ENCODE data around the gene SLIT3. TPM values are rescaled to one million over a fixed set of nuclear protein-coding genes. Genes with fewer than 3 reads are reported as not detected.
"Not testable (repeated sequence)": the region's sequence is repeated elsewhere in the genome, so short reads cannot be mapped to it uniquely, and the experiment has no call there.

The SLIT3 gene
- total RNA-seq, 1 donor from 2014 or later = 0.75 TPM

DNA sequence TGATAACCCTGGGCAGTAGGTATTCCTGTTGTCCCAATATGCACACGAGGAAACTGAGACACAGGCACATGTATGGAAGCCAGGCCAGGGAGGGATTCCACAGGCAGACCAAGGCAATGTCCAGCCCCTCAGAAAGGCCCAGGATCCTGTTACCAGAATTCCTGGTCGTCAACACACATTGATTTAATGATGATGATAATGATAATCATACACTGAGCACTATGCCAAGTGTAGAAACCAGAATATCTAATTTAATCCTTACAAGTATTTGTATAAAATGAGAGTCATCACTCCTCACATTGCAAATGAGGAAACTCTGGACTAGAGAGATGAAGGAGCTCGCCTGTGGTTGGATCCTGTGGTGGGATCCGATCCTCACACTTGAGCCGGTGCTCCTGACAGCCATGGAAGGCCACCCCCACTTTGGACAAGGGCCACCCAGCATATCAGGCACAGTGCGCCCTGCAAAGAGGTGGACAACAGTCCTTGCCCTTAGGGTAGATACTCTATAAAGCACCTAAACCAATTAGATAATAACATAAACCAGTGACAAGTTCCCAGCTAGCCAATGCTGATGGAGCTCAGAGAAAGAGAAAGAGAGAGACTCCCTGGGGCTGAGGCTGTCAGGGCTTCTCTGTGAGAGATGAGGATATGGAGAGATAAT, 185.3 kb downstream of the SLIT3 start:
- no peak for ATAC-seq
- no peak for DNase-seq (ENCODE audit: low spot score)

DNA sequence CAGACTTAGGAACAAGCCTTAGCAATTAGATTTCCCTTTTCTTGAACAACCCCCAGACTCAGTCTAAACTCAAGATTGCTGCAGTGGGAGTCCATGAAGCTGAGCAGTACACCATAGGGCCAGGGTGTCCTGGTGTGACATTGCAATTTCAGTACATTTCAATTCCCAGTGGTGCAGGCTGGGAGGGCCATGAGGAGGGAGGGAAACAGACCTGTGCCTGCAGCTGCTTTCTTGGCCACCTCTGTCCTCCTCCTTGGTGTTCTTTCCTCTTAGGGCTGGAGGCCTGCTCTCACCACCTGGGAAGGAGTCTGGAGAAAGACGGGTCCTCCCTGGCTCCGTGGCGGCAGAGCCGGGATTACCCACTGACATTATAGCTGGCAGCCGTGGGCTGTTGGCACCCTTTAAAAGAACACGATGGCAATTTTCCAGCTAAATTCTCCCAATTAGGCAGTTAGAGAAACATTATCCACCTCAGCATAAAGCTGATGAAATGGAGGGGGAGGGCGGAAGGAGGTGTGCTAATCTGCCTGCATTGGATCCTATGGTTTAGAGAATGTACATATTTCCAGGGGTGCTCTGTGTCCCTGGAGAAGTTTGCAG, 186.4 kb downstream of the SLIT3 start:
- DNase-seq (ENCODE audit: low spot score) = no peak
- no peak for ATAC-seq

DNA sequence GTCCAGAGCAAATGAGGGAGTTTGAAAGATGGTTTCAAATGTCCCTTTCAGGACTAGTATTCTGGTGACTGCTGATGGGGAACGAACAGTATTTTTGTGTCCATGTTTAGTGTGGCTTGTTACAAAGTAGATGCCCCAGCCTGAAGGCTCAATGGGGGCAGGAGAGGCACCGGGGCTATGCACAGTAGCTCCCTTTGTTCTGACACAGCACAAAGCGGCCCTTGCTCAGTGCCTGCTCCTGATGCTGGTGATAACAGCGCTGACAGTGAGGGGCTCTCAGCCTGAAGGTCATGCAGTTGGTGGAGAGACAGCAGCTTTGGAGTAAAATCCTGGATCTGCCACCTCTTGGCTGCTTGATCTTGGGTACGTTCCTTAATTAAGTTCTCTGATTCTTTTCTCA, 188.9 kb downstream of the SLIT3 start:
- ATAC-seq (no peak), DNase-seq (ENCODE audit: low spot score) (no peak)

DNA sequence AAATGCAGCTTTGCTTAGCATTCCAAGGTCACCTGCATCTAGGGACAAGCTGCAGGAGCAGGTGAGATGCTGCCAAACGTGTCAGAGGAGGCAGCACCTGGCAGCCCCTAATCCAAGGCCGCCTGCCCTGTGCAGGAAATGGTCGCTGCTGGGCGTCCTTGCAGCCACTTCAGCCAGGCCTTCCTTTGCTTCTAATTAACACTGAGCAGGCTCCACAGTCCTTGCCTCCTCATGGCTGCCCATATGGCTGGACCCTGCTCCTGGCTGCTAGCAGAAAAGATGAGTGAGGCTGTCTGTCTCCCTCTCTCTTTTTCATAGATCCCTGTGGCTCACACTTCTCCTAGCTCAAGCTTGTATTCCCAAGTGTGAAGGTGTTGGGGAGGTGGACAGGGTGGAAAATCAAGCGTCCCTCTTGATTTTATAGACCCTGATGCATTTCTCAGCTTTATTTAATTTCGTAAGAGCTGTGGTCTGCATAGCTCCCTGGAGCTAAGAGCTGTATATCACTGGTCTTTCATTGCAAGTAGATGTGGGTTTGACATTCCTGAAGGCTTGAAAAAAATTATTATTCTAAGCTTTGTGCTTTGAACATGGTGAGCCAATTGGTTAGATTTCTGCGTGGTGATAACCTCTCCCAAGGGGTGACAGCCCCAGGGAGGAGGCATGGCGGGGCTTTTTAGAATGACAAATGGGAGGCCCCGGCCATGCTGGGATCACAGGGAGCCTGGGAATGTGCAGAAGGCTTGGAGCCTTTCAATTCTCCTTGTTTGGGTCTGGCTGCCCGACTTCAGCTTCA, 193.8 kb downstream of the SLIT3 start:
- ATAC-seq = no peak
- no peak for DNase-seq (ENCODE audit: low spot score)

DNA sequence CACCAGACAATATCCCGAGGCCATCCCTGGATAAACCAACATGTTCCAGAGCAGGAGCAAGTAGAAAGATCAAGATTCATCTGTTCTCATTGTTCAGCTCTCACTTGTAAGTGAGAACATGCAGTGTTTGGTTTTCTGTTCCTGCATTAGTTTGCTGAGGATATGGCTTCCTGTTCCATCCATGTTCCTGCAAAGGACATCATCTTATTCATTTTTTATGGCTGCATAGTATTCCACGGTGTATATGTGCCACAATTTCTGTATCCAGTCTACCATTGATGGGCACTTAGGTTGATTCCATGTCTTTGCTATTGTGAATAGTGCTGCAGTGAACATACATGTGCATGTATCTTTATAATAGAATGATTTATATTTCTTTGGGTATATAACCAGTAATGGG, 195.4 kb downstream of the SLIT3 start:
- DNase-seq (ENCODE audit: low spot score); ATAC-seq: not testable (repeated sequence)

DNA sequence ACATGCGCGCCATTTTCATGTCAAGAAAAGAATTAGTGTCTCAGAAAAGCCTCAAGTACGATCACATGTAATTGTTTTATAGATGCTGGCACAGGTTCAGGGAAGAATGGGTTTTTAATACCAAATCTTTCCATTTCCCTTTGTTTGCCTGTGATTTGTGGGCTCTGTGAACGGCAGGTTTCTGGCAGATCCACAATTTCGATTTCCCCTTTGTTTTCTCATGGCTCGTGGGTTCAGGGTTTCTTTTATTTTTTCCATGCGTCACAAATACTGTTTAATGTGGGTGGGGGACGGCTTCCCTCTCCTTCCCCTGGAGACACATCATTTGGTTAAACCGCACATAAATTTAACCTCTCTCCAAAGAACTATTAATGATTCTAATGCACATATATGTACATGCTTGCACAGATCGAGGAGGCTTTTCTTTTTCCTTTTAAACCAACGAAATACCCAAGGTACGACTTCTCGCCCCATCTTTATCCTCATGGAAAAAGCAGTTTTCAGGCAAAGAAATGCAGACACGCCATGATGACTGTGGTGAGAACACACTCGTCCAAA, 195.9 kb downstream of the SLIT3 start:
- ATAC-seq (no peak), DNase-seq (ENCODE audit: low spot score) (no peak)

DNA sequence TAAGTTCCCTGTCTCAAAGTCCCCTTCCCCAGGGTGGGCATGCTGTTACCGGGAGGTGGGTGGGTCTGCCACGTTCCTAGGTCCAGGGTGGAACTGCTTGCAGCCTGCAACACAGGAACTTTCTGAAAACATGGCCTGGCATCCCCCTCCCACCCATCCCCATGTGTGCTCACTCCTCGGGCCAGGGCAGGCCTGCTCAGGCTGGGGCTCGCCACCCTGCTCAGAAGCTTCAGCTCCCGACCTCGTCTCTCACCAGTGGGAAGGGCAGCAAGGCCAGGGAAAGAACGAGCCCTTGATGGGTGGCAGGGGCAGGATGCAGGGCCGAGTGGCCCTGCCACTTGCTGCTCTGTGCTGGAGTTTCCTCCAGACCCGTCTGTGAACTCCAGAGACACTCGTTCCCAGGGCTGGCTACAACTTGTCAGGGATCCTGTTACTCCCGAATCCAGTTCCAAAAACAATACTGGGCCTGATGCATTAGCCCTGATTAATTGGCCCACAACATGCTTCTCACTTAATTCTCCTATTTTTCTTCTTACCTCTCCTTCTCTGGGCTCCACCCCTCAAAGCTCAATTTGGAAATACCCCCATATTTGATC, 197.3 kb downstream of the SLIT3 start:
- ATAC-seq = no peak

DNA sequence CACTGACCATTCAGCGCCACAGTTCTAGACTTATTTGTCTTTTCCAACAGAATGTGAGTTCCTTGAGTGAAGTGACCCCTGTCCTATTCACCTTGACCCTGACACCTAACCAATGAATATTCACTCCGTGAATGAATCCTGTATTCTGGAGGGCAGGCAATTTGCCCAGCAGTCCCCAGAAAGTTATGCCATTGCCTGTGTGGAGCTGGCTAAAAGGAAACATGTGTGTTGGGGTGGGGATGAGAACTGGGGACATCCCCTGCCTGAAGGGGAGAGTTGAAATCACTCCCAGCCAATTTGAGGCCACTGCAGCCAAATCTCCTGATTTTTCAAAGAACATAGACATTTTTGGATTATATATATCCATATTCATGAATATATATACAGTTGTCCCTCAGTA, 199.0 kb downstream of the SLIT3 start:
- DNase-seq (ENCODE audit: low spot score) (no peak), ATAC-seq (no peak)

More for the DNA sequence above, 197.3 kb downstream of the SLIT3 start:
- no peak for DNase-seq (ENCODE audit: low spot score)

DNA sequence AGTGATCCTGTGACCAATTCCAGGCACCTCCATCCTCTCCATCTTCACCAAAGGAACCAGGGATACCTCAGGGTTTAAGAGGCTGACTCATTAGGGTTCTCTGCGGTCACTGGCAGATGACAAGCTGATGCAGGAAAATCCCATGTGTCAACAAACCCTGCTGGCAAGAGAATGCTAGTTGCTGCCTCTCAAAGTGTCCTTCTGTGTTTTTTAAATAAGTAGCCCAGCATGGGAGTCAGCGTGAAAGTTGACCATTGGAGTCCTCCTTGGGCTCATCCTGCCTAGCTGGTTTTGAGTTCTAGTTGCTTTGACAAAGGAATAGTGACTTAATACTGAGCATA, 200.2 kb downstream of the SLIT3 start:
- DNase-seq (ENCODE audit: low spot score) (no peak), ATAC-seq (no peak)

DNA sequence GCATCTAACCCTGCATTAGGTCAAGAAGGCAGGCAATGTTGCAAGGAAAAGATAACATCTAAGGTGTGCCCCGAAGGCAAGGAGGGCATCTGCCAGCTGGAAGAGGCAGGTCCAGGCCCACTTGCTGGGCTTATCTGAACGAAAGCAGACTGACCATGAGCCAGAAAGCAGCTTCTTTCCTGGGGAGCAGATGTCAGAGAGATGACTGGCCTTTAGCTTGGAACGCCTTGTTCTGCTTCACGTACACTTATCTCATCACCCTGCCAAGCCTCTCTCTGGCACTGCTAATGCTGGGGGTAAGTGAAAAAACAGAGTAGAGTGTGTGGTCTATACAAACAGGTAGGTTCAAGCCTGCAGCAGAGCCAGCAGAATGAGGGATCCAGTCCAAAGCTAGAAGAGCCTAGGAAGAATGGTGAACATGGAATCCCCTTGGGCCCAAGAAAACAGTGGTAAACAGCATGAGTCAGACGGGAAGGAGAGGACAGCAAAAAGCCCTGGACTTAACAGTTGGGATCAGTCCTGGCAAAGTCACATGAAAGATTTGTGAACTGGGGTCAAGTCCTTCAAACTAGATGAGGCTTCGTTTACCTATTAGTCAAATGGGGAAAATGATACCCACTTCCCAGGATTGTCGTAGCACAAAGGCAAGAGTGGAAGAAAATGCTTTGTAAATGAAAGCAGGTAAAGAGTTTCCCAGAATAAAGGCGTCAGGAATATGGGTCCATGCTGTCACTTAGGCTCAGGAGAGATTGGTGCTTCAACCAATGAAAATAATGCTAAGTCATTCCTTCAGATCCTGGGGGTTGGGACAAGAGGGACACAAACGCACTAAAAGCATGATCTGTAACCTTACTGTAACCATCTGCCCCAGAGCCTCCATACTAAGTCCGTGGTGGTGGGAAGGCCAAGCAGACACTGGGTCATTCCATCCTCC, 200.9 kb downstream of the SLIT3 start:
- ATAC-seq = no peak

DNA sequence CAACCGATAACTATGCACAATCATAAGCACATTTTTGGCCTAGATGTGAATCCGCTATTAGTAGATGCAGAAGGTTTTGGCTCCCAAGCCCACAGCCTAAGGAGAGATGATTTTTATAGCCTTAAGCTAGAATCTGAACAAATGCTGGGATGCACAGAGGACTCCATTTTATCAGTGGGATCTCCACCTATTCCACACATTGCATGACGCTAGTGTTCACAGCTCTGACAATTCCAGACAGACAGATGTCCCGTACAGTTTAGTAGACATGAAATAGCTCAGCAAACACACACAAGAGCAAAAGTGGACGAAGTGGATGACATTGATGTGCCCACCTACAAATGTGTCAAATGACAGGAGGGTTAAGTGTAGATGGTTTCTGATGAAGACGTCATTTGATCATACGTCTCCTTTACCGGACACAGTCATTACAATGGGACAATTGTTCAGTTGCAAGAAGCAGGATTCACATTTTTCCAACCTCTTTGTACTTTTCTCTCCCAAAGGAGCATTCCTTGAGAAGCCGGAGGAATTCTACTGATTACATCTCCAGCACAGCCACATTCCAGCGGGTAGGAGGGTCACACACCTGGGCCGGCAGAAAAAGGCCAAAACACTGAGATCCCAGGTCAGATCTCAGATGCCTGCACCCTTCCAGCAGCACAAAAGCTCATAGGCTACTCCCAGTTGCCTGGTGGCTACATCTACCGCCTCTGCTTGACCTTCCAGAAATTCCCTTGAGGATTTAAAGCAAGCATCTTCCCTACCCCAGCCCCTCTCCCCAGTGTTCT, 202.4 kb downstream of the SLIT3 start:
- ATAC-seq (no peak), DNase-seq (ENCODE audit: low spot score) (no peak)

More for the DNA sequence above, 200.9 kb downstream of the SLIT3 start:
- no peak for DNase-seq (ENCODE audit: low spot score)

DNA sequence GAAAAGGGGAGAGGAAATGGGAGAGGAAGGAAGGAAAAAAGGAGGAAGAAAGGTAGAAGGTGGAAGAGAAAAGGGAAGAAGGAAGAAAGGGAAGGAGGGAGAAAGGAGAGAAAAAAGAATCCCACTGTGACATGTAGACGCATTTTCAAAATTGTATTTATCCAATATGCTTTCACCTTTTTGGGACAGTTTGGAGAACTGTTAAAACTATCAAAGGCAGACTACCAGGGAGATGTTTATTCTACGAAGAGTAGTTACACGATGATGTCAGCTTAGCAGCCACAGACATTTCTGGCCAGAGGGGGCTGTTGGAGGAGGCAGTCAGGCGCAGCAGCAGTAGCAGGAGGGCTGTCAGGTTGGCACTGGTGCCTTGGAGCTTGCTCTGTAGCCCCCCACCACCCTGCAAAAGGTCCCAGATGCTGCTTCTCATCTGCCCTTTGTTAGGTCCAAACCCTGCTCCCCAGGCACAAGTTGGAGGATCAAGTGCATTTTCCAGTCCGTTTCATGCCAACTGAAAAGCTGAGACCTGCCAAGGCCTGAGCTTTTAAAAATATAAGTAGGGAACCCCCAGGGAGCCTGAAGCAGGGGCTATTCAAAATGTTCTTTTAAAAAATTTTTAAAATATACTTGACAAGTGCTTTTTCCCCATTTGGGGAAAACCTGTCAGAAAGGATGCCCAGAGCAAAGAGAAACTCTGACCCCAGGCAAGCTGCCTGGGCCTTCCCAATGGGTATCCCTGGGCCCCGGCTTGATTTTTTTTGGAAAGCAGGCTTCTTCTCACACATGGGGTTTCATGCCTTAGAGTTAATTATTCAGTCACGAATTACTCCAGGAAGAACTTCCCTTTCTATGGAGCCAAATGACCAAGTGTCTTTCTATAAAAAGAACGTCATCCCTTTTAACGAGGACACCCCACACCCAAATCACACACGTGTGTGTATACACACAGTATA, 203.3 kb downstream of the SLIT3 start:
- no peak for ATAC-seq
- DNase-seq (ENCODE audit: low spot score) = no peak

DNA sequence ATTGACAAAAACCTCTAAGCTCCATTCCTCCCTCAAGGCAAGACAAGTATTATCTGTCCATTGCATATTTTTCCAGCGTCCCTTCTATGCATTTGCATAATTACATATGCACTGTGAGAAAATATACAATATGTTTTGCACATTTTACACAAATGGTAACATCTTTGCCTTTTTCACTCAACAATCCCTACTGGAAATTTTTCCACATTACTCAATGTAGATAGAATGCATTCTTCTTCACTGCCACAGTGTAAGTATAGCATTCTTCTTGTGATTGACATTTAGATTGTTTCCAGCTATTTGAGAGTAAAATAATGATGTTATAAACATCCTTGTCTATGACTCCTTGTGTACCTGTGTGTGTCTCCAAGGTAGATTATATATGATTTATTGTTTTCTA, 205.0 kb downstream of the SLIT3 start:
- DNase-seq (ENCODE audit: low spot score) = no peak
- ATAC-seq = no peak

DNA sequence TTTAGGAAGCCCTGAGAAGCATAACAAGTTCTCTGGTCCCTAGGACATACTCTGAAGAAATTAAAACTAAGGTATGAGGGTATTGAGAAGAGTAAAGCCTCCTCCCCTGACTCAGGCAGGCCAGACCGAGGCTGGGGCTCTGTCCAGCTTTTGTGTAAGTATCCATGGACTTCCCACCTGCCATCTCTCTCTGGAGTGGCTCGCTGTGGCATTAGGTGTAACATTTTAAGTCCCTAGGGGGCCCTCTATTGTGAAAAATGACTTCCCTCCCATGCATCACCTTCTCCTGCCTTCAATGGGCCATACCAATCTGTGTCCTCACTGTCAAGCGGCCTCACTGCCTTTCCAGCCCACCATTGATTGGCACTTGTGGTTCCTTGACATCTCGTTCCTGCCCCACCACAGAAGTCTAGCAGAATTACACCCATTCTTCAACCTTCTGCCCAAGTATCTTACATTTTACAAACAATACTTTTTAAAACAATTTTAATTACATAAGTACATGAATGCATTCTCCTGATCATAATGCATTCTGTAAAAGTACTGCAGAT, 205.5 kb downstream of the SLIT3 start:
- ATAC-seq = no peak

DNA sequence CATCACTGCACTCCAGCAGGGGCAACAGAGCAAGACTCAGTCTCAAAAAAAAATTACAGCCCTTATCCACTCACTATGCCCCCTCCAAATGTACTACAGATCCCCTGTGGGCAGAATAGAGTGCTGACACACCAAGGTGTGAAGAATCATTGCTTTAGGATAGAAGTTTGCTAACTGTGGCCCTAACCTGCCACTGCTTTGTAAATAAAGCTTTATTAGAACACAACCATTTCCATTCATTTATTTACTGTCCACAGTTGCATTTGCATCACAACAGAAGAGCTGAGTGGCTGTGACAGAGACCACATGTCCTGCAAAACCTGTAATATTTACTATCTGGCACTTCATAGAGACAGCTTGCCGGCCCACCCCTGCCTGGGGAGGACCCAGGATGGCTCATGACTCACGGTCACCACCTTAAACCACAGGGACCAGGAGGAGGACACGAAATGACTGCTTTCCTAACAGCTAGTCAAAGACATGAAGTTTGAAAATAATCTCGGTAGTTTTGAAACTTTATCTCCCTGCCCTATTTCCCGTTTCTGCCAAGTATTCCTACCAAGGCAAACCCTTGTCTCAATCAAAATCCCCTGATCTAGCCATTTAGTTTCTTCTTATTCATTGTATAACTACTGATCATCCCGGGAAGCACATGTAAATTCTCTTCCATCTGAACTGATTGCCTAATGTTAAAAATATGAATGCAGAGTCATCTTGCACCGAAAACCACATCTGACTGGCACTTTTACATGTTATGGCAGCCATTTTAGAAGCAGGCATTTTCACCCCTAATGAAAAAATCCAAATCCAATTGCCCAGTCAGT, 206.1 kb downstream of the SLIT3 start:
- DNase-seq (ENCODE audit: low spot score) (no peak), ATAC-seq (no peak)

More for the DNA sequence above, 205.5 kb downstream of the SLIT3 start:
- no peak for DNase-seq (ENCODE audit: low spot score)

DNA sequence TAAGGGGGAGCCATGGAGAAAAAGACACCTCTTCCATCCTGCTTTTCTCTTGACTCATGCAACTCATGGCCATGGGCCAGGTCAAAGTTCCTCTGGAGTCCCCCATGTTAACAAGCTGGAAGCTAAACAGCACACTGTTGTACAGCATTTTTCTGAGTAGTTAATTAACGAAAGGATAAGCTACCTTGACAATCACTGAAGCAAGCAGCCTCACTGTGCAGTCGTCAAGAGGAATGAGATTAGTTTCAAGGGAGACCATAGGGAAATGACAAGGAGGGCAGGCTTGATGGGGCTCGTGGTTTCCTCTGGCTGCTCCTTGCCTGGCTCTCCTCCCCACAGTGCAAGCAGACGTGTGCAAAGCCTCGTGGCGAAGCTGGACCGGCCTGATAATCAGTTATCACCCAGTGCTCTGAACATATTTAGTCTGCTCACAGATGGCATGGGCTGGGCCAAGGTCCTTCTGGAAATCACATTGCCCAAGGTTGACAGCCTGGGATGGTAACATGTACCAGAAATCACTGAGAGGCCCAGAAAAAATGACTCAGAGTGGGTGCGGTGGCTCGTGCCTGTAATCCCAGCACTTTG, 209.5 kb downstream of the SLIT3 start:
- no peak for DNase-seq (ENCODE audit: low spot score)
- no peak for ATAC-seq

DNA sequence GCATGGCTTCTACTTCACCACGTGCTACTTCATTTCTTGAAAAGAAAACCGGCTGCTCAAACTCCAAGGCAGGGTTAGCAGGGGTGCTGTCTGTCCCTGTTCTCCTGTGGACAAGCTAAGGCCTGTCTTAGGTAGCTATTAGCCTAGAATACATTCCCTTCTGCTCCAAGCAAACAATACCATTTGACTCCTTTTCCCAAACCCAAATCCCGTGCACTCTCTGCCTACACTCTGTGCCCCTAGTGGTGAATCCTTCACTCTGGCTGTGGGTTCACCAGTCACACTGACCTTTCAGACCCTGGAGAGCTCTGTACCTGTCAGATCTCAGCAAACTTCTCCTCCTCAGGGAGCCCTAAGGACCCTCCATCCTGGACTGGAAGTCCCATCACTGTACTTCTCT, 211.6 kb downstream of the SLIT3 start:
- DNase-seq (ENCODE audit: low spot score) = no peak
- ATAC-seq = no peak

All from left lobe of liver (tissue), 2 donors.